Ascending aorta (tissue), 2 donors: ENCODE data around the gene MOV10. TPM values are rescaled to one million over a fixed set of nuclear protein-coding genes. Genes with fewer than 3 reads are reported as not detected.
"Not testable (repeated sequence)": the region's sequence is repeated elsewhere in the genome, so short reads cannot be mapped to it uniquely, and the experiment has no call there.

Experiments used
- DNase-seq, 2 donors: peaks; one replicate each; pipeline ENCODE4 v3.0.0-alpha.2; 2019; ENCODE audit warnings: low spot score in 2 of 2
- H3K27ac ChIP-seq, 2 donors: fragments of 200-600 bp; sonication (generic); one replicate each; pipeline ENCODE4 v1.5.1; 2016 to 2017; ENCODE audit warnings: mild to moderate bottlenecking in 1 of 2
- H3K27me3 ChIP-seq: fragments of 200-600 bp; sonication (generic); one replicate; pipeline ENCODE4 v1.5.1; 2017
- H3K36me3 ChIP-seq, 2 donors: fragments of 200-600 bp; sonication (generic); one replicate each; pipeline ENCODE4 v1.5.1; 2016
- H3K4me1 ChIP-seq, 2 donors: fragments of 200-600 bp; sonication (generic); one replicate each; pipeline ENCODE4 v1.5.1; 2016 to 2017; ENCODE audit warnings: mild to moderate bottlenecking in 1 of 2
- H3K4me3 ChIP-seq, 2 donors: fragments of 200-600 bp; sonication (generic); one replicate each; pipeline ENCODE4 v1.5.1; 2016 to 2017; ENCODE audit warnings: mild to moderate bottlenecking in 1 of 2
- H3K9me3 ChIP-seq, 2 donors: fragments of 200-600 bp; sonication (generic); one replicate each; pipeline ENCODE4 v1.5.1; 2016
- CTCF ChIP-seq, 3 experiments: fragments of 200-600 bp in 2 of 3; fragments of 450-650 bp in 1 of 3; sonication (generic) in 2 of 3; IDR thresholded peaks; one replicate each; pipeline ENCODE4 v1.5.1; 2016 to 2019; ENCODE audit warnings: antibody characterized with exemption in 3 of 3, mild to moderate bottlenecking in 1 of 3, moderate library complexity in 1 of 3
- intact Hi-C: fragments of 100-400 bp; cut with DNase I; formaldehyde crosslinking; loops from one replicate; pipeline ENCODE4 v1.15.1; 2023
- total RNA-seq: library from RNA; depleted of rRNA; stranded (reverse); fragments of >200 nt; gene quantifications from one replicate; pipeline ENCODE4 v1.1.0, GENCODE V29; 2016

Gene MOV10
- total RNA-seq, 1 donor from 2014 or later = 69.5 TPM

- H3K4me3 ChIP-seq = peak overlapping the region; percentile 10 to 36
- TF ChIP-seq CTCF (IDR thresholded peaks at IDR 0.05) = no peak
- no peaks in the 10 kb centered on the region for H3K36me3 ChIP-seq
- no peak overlapping the region for H3K27ac ChIP-seq
- intact Hi-C loops = no loop called here
- H3K9me3 ChIP-seq = no peaks in the 10 kb centered on the region
- no peaks in the 10 kb centered on the region for H3K4me1 ChIP-seq
- peak in 1 of 2 donors; percentile 50 for DNase-seq
- no peaks in the 10 kb centered on the region for H3K27me3 ChIP-seq
Measured at GRCh38 chr1:112722601-112723510, 48.4 kb downstream of the MOV10 start.

- intact Hi-C loops = no loop called here
- H3K4me3 ChIP-seq = no peak overlapping the region
- DNase-seq = no peak
- no peaks in the 10 kb centered on the region for H3K4me1 ChIP-seq
- TF ChIP-seq CTCF (IDR thresholded peaks at IDR 0.05) = no peak
- no peaks in the 10 kb centered on the region for H3K36me3 ChIP-seq
- H3K27ac ChIP-seq = no peak overlapping the region
- H3K9me3 ChIP-seq = no peaks in the 10 kb centered on the region
- no peaks in the 10 kb centered on the region for H3K27me3 ChIP-seq
Measured at GRCh38 chr1:112723511-112723839, 49.0 kb downstream of the MOV10 start.

- H3K4me1 ChIP-seq, intact Hi-C loops, H3K9me3 ChIP-seq, H3K27me3 ChIP-seq, H3K27ac ChIP-seq, H3K4me3 ChIP-seq, DNase-seq, H3K36me3 ChIP-seq: not testable (repeated sequence)
Measured at GRCh38 chr1:112724240-112724639, 49.8 kb downstream of the MOV10 start.

GRCh38 chr1:112727716-112728115, 53.3 kb downstream of the MOV10 start:
- intact Hi-C loops = no loop called here
- Histone ChIP-seq H3K9me3 (no peaks in the 10 kb centered on the region), H3K27ac (no peak overlapping the region), H3K27me3 (no peaks in the 10 kb centered on the region), H3K36me3 (no peaks in the 10 kb centered on the region), H3K4me1 (no peaks in the 10 kb centered on the region), H3K4me3 (no peak overlapping the region)
- TF ChIP-seq CTCF (IDR thresholded peaks at IDR 0.05) = no peak
- DNase-seq = no peak

GRCh38 chr1:112728306-112728971, 54.0 kb downstream of the MOV10 start:
- H3K4me1 ChIP-seq, H3K36me3 ChIP-seq, intact Hi-C loops, H3K27me3 ChIP-seq, H3K27ac ChIP-seq, H3K9me3 ChIP-seq, DNase-seq, H3K4me3 ChIP-seq: not testable (repeated sequence)

- H3K27ac ChIP-seq, intact Hi-C loops, H3K36me3 ChIP-seq, DNase-seq, H3K9me3 ChIP-seq, H3K4me1 ChIP-seq, H3K27me3 ChIP-seq, H3K4me3 ChIP-seq: not testable (repeated sequence)
Measured at GRCh38 chr1:112729011-112729410, 54.6 kb downstream of the MOV10 start.

- H3K4me1 ChIP-seq = no peaks in the 10 kb centered on the region
- H3K36me3 ChIP-seq = no peaks in the 10 kb centered on the region
- DNase-seq = no peak
- H3K27me3 ChIP-seq = no peaks in the 10 kb centered on the region
- intact Hi-C loops = no loop called here
- no peak for TF ChIP-seq CTCF (IDR thresholded peaks at IDR 0.05)
- no peak overlapping the region for H3K27ac ChIP-seq
- H3K9me3 ChIP-seq = no peaks in the 10 kb centered on the region
- no peak overlapping the region for H3K4me3 ChIP-seq
Measured at GRCh38 chr1:112729909-112730308, 55.5 kb downstream of the MOV10 start.
